ENCODE measurements around the gene HSPA4L. TPM values are rescaled to one million over a fixed set of nuclear protein-coding genes. Genes with fewer than 3 reads are reported as not detected.

The HSPA4L gene
- total and polyA plus RNA-seq, 2 donors from 2014 or later, result 8.8 to 13.5 TPM

- FAIRE-seq (no peak), DNase-seq (no peak)
- H3K4me1 ChIP-seq (ENCODE audit: control insufficient read depth in 2 of 3, insufficient read depth in 2 of 3, low read depth in 1 of 3, low read length in 3 of 3), result no peaks in the 10 kb centered on the region
- no peaks in the 10 kb centered on the region for H3K9me3 ChIP-seq (ENCODE audit: control insufficient read depth in 2 of 3, insufficient read depth in 1 of 3, low read length in 3 of 3)
- H3K27ac ChIP-seq (ENCODE audit: low read depth in 2 of 2, low read length in 2 of 2), result no peak overlapping the region
- no peaks in the 10 kb centered on the region for H3K36me3 ChIP-seq (ENCODE audit: control insufficient read depth in 2 of 3, insufficient read depth in 3 of 3, low read length in 3 of 3)
- H3K4me3 ChIP-seq (ENCODE audit: low read length in 3 of 3), result no peak overlapping the region
- TF ChIP-seq CTCF (IDR thresholded peaks at IDR 0.05; ENCODE audit: borderline replicate concordance, extremely low read depth, insufficient read depth), result no peak
- intact Hi-C loops (cut with DNase I), result no loop called here
- no peak overlapping the region for H3K9ac ChIP-seq (ENCODE audit: low read length in 3 of 3)
- no peaks in the 10 kb centered on the region for H3K27me3 ChIP-seq (ENCODE audit: control insufficient read depth, insufficient read depth, low read length)
Observed at GRCh38 chr4:127771535-127772275, 10.4 kb upstream of the HSPA4L start.

- Histone ChIP-seq H3K9me3 (ENCODE audit: control insufficient read depth in 2 of 3, insufficient read depth in 1 of 3, low read length in 3 of 3) (no peaks in the 10 kb centered on the region), H3K4me3 (ENCODE audit: low read length in 3 of 3) (no peak overlapping the region), H3K9ac (ENCODE audit: low read length in 3 of 3) (no peak overlapping the region), H3K36me3 (ENCODE audit: control insufficient read depth in 2 of 3, insufficient read depth in 3 of 3, low read length in 3 of 3) (no peaks in the 10 kb centered on the region), H3K4me1 (ENCODE audit: control insufficient read depth in 2 of 3, insufficient read depth in 2 of 3, low read depth in 1 of 3, low read length in 3 of 3) (no peaks in the 10 kb centered on the region), H3K27me3 (ENCODE audit: control insufficient read depth, insufficient read depth, low read length) (no peaks in the 10 kb centered on the region), H3K27ac (ENCODE audit: low read depth in 2 of 2, low read length in 2 of 2) (no peak overlapping the region)
- TF ChIP-seq CTCF (IDR thresholded peaks at IDR 0.05; ENCODE audit: borderline replicate concordance, extremely low read depth, insufficient read depth), result no peak
- DNase-seq, result no peak
- no peak for FAIRE-seq
- intact Hi-C loops (cut with DNase I), result no loop called here
Observed at GRCh38 chr4:127772769-127773671, 9.1 kb upstream of the HSPA4L start.

- Histone ChIP-seq H3K9ac (ENCODE audit: low read length in 3 of 3) (no peak overlapping the region), H3K27ac (ENCODE audit: low read depth in 2 of 2, low read length in 2 of 2) (no peak overlapping the region), H3K4me3 (ENCODE audit: low read length in 3 of 3) (no peak overlapping the region), H3K27me3 (ENCODE audit: control insufficient read depth, insufficient read depth, low read length) (no peaks in the 10 kb centered on the region), H3K36me3 (ENCODE audit: control insufficient read depth in 2 of 3, insufficient read depth in 3 of 3, low read length in 3 of 3) (no peaks in the 10 kb centered on the region), H3K9me3 (ENCODE audit: control insufficient read depth in 2 of 3, insufficient read depth in 1 of 3, low read length in 3 of 3) (no peaks in the 10 kb centered on the region), H3K4me1 (ENCODE audit: control insufficient read depth in 2 of 3, insufficient read depth in 2 of 3, low read depth in 1 of 3, low read length in 3 of 3) (no peaks in the 10 kb centered on the region)
- intact Hi-C loops (cut with DNase I), result no loop called here
- FAIRE-seq (no peak), DNase-seq (no peak)
- no peak for TF ChIP-seq CTCF (IDR thresholded peaks at IDR 0.05; ENCODE audit: borderline replicate concordance, extremely low read depth, insufficient read depth)
Observed at GRCh38 chr4:127775843-127776242, 6.3 kb upstream of the HSPA4L start.
